ENCODE measurements around the gene CS. TPM values are rescaled to one million over a fixed set of nuclear protein-coding genes. Genes with fewer than 3 reads are reported as not detected.
"Not testable (repeated sequence)": the region's sequence is repeated elsewhere in the genome, so short reads cannot be mapped to it uniquely, and the experiment has no call there.

CS gene
- total and polyA plus RNA-seq, 2 experiments from 2014 or later = 67.2 to 76.2 TPM

DNA sequence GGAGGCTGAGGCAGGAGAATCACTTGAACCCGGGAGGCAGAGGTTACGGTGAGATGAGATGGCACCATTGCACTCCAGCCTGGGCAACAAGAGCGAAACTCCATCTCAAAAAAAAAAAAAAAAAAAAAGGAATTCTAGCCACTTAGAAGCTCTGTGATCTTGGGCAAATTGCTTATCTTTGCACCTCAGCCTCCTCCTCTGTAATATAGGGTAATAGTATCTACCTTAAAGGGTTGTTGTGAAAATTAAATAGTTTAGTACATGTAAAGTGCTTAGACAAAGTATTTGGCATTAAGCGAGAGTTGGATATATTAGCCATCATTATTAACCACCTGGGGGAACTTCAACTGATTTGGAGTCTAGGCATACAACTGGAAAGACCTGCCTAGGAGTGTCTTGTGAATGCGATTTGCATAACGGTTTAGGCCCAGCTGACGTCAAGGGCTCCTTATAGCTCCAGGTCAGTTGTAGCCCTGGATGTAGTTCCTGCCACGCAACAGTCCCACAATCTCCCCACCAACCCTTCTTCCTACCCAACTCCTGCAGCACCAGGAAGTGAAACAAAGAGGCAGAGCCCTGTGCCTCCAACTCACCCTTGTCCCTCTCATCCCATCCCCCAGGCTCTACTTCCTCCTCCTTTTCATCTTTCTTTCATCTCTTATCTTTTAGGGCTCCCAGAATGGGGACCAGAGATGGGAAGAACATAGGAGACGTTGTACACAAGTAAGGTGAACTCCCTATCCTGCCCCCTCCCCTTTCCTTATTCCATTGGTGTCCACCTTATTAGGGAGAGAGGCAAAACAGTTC, 36.4 kb upstream of the CS start:
- Histone ChIP-seq H3K4me2 (ENCODE audit: unreplicated experiment) (no peak overlapping the region), H3K9me2 (ENCODE audit: insufficient read depth) (no peaks in the 10 kb centered on the region), H3F3A (ENCODE audit: insufficient read depth) (peaks cover 24% of the 10 kb centered on the region), H3K36me3 (ENCODE audit: low read depth) (peaks cover 5% of the 10 kb centered on the region; the same call in 1 of the 2 replicates), H2AFZ (no peak overlapping the region), H3K79me2 (ENCODE audit: insufficient read depth) (no peaks in the 10 kb centered on the region), H3K9me3 (ENCODE audit: low read depth) (no peaks in the 10 kb centered on the region), H3K4me1 (ENCODE audit: insufficient read depth) (0 out of 2 replicates have a peak, but pooled peaks cover 6% of the 10 kb centered on the region), H3K9ac (no peak overlapping the region), H3K27ac (no peak overlapping the region), H3K4me3 (no peak overlapping the region), H3K27me3 (replicated peaks; ENCODE audit: insufficient read depth) (no peaks in the 10 kb centered on the region), H4K20me1 (ENCODE audit: insufficient read depth) (no peaks in the 10 kb centered on the region)
- no peak for DNase-seq
- in situ Hi-C loops (cut with MboI) = no loop called here
- 81 to 83% methylated on average over 8 to 9 of the region's 9 CpGs for WGBS, 2 experiments (ENCODE audit: low coverage in 1 of 2, low lambda C conversion rate in 2 of 2, missing lambda C conversion rate in 2 of 2)
- no peak for TF ChIP-seq EZH2phosphoT487 (IDR thresholded peaks at IDR 0.05; ENCODE audit: insufficient read depth, low read depth)
- TF ChIP-seq EZH2 (IDR thresholded peaks at IDR 0.05; ENCODE audit: insufficient read depth, poor library complexity, severe bottlenecking) = no peak

DNA sequence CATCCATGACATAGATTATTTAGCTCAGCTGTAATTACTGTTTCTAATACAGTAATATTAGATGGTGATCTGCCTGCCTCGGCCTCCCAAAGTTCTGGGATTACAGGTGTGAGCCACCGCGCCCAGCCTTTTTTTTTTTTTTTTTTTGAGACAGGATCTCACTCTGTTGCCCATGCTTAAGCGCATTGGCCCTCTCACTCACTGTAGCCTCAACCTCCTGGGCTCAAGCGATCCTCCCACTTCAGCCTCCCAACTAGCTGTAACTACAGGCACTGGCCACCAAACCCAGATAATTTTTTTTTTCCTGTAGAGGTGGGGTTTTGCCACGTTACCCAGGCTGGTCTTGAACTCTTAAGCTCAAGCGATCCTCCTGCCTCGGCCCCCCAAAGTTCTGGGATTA, 35.4 kb upstream of the CS start:
- H3K4me1 ChIP-seq (ENCODE audit: insufficient read depth); DNase-seq; H3K4me2 ChIP-seq (ENCODE audit: unreplicated experiment); H3K27me3 ChIP-seq (replicated peaks; ENCODE audit: insufficient read depth); H2AFZ ChIP-seq; H3K9ac ChIP-seq; H3K27ac ChIP-seq; in situ Hi-C loops (cut with MboI); H4K20me1 ChIP-seq (ENCODE audit: insufficient read depth); H3K36me3 ChIP-seq (ENCODE audit: low read depth); H3K4me3 ChIP-seq; H3K9me2 ChIP-seq (ENCODE audit: insufficient read depth); H3K79me2 ChIP-seq (ENCODE audit: insufficient read depth); H3K9me3 ChIP-seq (ENCODE audit: low read depth): not testable (repeated sequence)
- WGBS, 2 experiments (ENCODE audit: low coverage in 1 of 2, low lambda C conversion rate in 2 of 2, missing lambda C conversion rate in 2 of 2) = 97% methylated on average over 8 of the region's 8 CpGs
- 0 out of 2 replicates have a peak, but pooled peaks cover 16% of the 10 kb centered on the region for H3F3A ChIP-seq (ENCODE audit: insufficient read depth)

DNA sequence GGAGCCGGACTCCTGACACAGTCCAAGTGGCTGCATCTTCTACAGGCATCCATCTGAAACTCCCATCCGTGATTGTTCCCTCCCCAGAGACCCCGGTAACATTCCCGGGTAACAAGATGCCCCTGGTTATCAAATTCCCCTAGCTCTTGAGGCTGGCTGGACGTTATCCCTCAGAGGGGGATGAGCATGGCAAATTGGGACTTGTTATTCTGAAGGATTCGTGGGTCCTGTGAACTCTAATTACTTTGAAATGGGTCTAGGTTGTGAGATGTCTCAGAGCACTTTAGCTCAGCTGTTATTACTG, 34.3 kb upstream of the CS start:
- WGBS, 2 experiments (ENCODE audit: low coverage in 1 of 2, low lambda C conversion rate in 2 of 2, missing lambda C conversion rate in 2 of 2) = 7% methylated on average over 6 of the region's 6 CpGs
- Histone ChIP-seq H3K9me3 (ENCODE audit: low read depth) (no peaks in the 10 kb centered on the region), H3K36me3 (ENCODE audit: low read depth) (no peaks in the 10 kb centered on the region)

DNA sequence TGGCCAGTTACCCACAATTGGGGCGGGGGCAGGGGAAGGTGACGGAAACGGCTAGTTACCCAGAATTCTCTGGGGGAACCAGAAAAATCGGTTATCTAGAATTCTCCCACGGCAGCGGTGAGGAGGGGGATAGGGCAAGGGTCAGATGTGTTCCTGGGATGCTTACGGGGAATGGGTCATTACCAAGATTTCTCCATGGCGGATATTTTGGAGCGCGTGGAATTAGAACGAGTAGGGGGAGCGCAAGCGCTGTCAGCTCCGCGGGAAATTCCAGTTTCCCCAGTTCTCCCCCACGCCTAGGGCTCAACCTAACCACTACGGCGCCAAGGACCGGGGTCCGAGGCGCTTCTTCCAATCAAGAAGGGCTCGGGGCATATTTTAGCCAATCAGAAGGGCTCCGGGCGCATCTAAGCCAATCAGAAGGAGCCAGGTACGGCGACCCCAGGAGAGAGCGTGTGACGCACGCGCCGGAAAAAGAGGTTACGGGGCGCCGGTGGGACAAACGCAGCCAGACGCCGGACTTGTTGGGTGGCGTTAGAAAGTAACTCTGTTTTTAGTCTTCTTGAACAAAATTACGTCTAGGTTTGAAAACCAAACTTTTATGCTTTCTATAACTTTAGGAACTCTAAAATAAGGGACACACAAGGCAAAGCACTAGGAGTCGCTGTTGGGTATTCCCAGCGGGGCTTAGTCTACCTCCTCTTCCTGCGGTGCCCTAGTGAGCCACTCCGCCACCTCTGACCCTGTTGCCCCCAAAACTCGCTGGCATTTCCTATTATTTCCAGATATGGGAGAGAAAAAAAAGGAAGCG, 33.8 kb upstream of the CS start, which contains the start of gene PAN2:
PAN2 (minus strand) TSS at position 322 of the 811 bp plus-strand sequence. CDS start 906 bp downstream, outside the sequence.
- H3K79me2 ChIP-seq (ENCODE audit: insufficient read depth) = no peaks in the 10 kb centered on the region
- 0 out of 2 replicates have a peak, but pooled peaks cover 9% of the 10 kb centered on the region for H3F3A ChIP-seq (ENCODE audit: insufficient read depth)
- H3K27me3 ChIP-seq (replicated peaks; ENCODE audit: insufficient read depth) = no peaks in the 10 kb centered on the region
- H4K20me1 ChIP-seq (ENCODE audit: insufficient read depth) = no peaks in the 10 kb centered on the region
- peak within 1 kb of the TSS; percentile 94 for H3K27ac ChIP-seq
- in situ Hi-C loops (cut with MboI) = no loop called here
- no peaks in the 10 kb centered on the region for H3K36me3 ChIP-seq (ENCODE audit: low read depth)
- H3K4me2 ChIP-seq (ENCODE audit: unreplicated experiment) = peak within 1 kb of the TSS; percentile 88
- no peaks in the 10 kb centered on the region for H3K9me3 ChIP-seq (ENCODE audit: low read depth)
- peak; percentile 98 for DNase-seq
- H2AFZ ChIP-seq = peak within 1 kb of the TSS; percentile 92
- peak within 1 kb of the TSS; percentile 77 for H3K4me3 ChIP-seq
- no peak for TF ChIP-seq EZH2phosphoT487 (IDR thresholded peaks at IDR 0.05; ENCODE audit: insufficient read depth, low read depth)
- no peak for TF ChIP-seq EZH2 (IDR thresholded peaks at IDR 0.05; ENCODE audit: insufficient read depth, poor library complexity, severe bottlenecking)
- H3K9me2 ChIP-seq (ENCODE audit: insufficient read depth) = no peaks in the 10 kb centered on the region
- 1% methylated on average over 42 to 45 of the region's 45 CpGs for WGBS, 2 experiments (ENCODE audit: low coverage in 1 of 2, low lambda C conversion rate in 2 of 2, missing lambda C conversion rate in 2 of 2)
- H3K4me1 ChIP-seq (ENCODE audit: insufficient read depth) = 0 out of 2 replicates have a peak, but pooled peaks cover 6% of the 10 kb centered on the region
- H3K9ac ChIP-seq = peak within 1 kb of the TSS; percentile 92

More for the DNA sequence above, 34.3 kb upstream of the CS start:
- peak; percentile 23 for DNase-seq
- no peak for TF ChIP-seq EZH2 (IDR thresholded peaks at IDR 0.05; ENCODE audit: insufficient read depth, poor library complexity, severe bottlenecking)
- TF ChIP-seq EZH2phosphoT487 (IDR thresholded peaks at IDR 0.05; ENCODE audit: insufficient read depth, low read depth) = no peak
- 0 out of 2 replicates have a peak, but pooled peaks cover 6% of the 10 kb centered on the region for H3K4me1 ChIP-seq (ENCODE audit: insufficient read depth)
- H3F3A ChIP-seq (ENCODE audit: insufficient read depth) = 0 out of 2 replicates have a peak, but pooled peaks cover 9% of the 10 kb centered on the region
- H3K4me3 ChIP-seq = peak overlapping the region; percentile 77
- peak overlapping the region; percentile 92 for H3K9ac ChIP-seq
- H3K27me3 ChIP-seq (replicated peaks; ENCODE audit: insufficient read depth) = no peaks in the 10 kb centered on the region
- H3K4me2 ChIP-seq (ENCODE audit: unreplicated experiment) = peak overlapping the region; percentile 88
- H4K20me1 ChIP-seq (ENCODE audit: insufficient read depth) = no peaks in the 10 kb centered on the region
- H3K27ac ChIP-seq = peak overlapping the region; percentile 94
- H3K9me2 ChIP-seq (ENCODE audit: insufficient read depth) = no peaks in the 10 kb centered on the region
- H2AFZ ChIP-seq = peak overlapping the region; percentile 92
- H3K79me2 ChIP-seq (ENCODE audit: insufficient read depth) = no peaks in the 10 kb centered on the region
- in situ Hi-C loops (cut with MboI) = no loop called here
